Measurements from ENCODE around the gene PTPRO. TPM values are rescaled to one million over a fixed set of nuclear protein-coding genes. Genes with fewer than 3 reads are reported as not detected.

Gene PTPRO
- total RNA-seq, 3 donors from 2014 or later: 11.0 to 39.9 (median 21.9) TPM

DNA sequence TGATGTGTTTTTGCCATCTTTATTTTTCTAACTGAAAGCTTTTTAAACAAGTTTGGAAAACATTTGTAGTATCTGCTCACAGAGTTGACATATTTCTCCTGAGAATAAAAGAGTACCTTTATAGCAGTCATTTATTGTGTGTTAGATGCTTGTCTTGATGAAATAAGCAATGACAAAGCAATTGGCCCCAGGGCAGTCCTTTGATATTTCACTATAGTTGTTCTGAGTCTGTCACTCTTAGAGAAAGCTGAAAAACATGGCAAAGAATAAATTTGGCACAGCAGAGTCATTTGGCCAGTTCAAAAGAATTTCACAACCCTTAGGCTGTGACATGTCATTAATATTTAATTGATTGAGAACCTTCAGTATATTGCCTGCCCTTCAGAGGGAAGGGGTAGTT, 166.2 kb downstream of the PTPRO start:
- intact Hi-C loops (cut with DNase I, micrococcal nuclease): no loop called here
- Histone ChIP-seq H3K36me3 (ENCODE audit: low read depth) (no peaks in the 10 kb centered on the region), H3K4me1 (ENCODE audit: low read depth) (no peaks in the 10 kb centered on the region), H3K9me3 (peaks cover 2% of the 10 kb centered on the region), H3K4me3 (no peak overlapping the region)
- DNase-seq (no peak), ATAC-seq (no peak)
- TF ChIP-seq, protein P1, sequence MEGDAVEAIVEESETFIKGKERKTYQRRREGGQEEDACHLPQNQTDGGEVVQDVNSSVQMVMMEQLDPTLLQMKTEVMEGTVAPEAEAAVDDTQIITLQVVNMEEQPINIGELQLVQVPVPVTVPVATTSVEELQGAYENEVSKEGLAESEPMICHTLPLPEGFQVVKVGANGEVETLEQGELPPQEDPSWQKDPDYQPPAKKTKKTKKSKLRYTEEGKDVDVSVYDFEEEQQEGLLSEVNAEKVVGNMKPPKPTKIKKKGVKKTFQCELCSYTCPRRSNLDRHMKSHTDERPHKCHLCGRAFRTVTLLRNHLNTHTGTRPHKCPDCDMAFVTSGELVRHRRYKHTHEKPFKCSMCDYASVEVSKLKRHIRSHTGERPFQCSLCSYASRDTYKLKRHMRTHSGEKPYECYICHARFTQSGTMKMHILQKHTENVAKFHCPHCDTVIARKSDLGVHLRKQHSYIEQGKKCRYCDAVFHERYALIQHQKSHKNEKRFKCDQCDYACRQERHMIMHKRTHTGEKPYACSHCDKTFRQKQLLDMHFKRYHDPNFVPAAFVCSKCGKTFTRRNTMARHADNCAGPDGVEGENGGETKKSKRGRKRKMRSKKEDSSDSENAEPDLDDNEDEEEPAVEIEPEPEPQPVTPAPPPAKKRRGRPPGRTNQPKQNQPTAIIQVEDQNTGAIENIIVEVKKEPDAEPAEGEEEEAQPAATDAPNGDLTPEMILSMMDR (IDR thresholded peaks at IDR 0.05): no peak

DNA sequence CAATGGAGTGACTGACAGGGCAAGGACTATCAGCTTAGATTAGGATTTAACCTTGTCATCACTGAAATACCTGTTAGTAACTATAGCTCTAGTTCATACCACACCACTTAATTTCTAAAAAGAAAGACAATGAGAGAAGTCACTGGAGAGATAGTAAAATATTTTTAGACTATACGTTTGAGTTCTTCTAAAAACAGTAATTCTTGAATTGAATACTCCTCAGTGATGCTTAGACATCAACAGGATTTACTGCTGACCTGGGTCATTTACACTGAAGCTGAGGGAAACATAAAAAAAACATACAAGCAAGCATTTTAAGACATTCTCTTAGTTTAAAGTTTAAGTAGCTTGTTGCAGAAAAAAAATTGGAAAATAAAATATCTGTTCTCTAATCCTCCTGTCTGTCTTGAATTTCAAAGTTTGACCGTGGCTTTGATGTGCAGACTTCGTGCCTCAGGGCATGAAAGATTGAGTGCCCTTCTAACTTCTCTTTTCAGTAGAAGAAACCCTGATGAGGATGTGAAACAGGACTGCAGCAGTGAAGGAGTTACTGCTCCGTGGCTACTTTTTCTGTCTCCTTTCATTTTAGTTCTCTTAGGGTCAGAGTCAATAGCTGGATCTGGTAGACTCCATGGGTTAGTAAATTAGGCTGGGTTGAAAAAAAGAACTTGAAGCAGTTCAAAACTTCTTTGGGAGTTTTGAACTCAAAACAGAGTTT, 172.2 kb downstream of the PTPRO start:
- no peak for ATAC-seq
- H3K4me3 ChIP-seq: no peak overlapping the region
- intact Hi-C loops (cut with DNase I, micrococcal nuclease): no loop called here
- no peak for DNase-seq
- TF ChIP-seq, protein P1 (IDR thresholded peaks at IDR 0.05): no peak
- H3K4me1 ChIP-seq (ENCODE audit: low read depth): no peaks in the 10 kb centered on the region
- no peaks in the 10 kb centered on the region for H3K36me3 ChIP-seq (ENCODE audit: low read depth)
- peaks cover 2% of the 10 kb centered on the region for H3K9me3 ChIP-seq

DNA sequence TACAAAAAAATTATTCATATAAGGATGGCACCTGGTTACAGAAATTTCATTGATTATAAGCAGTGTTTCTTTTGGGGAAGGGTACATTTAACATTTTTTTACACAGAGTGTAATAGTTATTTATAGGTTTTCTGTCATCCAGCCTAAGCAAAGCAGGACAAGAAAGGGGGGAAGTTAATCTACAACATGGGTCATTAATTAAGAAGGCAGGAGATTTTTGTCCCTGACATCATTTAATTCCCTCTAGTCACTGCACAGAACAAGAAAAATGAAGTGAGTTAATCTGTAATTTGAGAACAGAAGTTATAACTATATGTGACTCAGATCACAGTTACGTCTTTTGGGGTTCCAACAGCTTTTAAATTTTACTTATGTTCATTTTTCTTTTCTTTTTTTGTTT, 173.4 kb downstream of the PTPRO start:
- TF ChIP-seq, protein P1 (IDR thresholded peaks at IDR 0.05): no peak
- Histone ChIP-seq H3K4me1 (ENCODE audit: low read depth) (no peaks in the 10 kb centered on the region), H3K9me3 (peaks cover 2% of the 10 kb centered on the region), H3K4me3 (no peak overlapping the region), H3K36me3 (ENCODE audit: low read depth) (no peaks in the 10 kb centered on the region)
- ATAC-seq (no peak), DNase-seq (no peak)
- intact Hi-C loops (cut with DNase I, micrococcal nuclease): no loop called here

DNA sequence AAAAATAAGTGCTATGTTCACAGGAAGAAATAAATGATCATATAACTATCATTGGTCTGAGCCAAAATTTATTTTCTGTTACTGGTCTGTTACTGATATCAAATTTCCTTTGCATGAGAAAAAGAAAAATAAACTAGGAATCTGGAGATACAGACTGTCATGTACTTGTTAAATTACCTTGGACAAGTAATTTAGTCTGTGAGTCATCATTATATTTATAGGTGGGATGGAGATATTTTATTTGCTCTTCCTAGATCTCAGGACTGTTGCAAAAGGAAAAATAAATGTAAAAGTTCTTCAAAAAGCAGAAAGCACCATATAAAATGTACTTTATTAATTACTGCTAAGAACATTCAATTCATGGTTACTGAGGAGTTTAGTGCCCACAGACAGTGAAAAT, 174.4 kb downstream of the PTPRO start:
- intact Hi-C loops (cut with DNase I, micrococcal nuclease): no loop called here
- peaks cover 2% of the 10 kb centered on the region for H3K9me3 ChIP-seq
- no peaks in the 10 kb centered on the region for H3K4me1 ChIP-seq (ENCODE audit: low read depth)
- H3K4me3 ChIP-seq: no peak overlapping the region
- no peaks in the 10 kb centered on the region for H3K36me3 ChIP-seq (ENCODE audit: low read depth)
- no peak for DNase-seq
- no peak for ATAC-seq
- TF ChIP-seq, protein P1 (IDR thresholded peaks at IDR 0.05): no peak

DNA sequence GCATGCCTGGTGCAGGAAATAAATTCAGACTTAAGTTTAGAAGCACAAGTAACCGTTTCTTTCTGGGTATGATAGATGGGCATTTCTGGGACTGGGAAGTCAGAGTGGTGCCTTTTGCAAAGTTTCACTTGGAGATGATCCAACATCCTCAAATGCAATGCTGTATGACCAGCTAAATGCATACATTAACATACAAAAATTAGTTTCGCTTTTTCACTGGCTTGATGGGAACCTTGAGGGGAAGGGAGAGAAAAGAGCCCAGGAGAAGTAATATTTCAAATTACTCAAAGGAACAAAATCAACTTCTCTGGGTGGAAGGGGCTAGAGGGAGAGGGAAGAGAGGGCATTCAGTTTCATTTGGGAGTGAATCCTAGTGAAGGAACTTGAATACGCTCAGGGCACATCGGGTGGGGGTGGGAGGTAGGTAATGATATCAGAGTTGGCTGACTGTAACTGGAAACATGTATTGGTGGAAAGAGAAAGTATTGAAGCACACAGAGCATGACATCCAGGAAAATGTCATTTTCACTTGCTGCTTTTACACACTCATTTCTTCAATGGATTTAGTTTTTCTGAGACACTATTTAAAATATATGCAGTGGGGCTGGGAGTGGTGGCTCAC, 175.5 kb downstream of the PTPRO start:
- intact Hi-C loops (cut with DNase I, micrococcal nuclease): no loop called here
- TF ChIP-seq, protein P1 (IDR thresholded peaks at IDR 0.05): no peak
- Histone ChIP-seq H3K4me1 (ENCODE audit: low read depth) (no peaks in the 10 kb centered on the region), H3K36me3 (ENCODE audit: low read depth) (no peaks in the 10 kb centered on the region), H3K9me3 (no peaks in the 10 kb centered on the region), H3K4me3 (no peak overlapping the region)
- DNase-seq: no peak
- ATAC-seq: no peak

Data from mucosa of descending colon (tissue), 3 donors.